ENCODE results near the gene CORO2B.
"Not testable (repeated sequence)": the region's sequence is repeated elsewhere in the genome, so short reads cannot be mapped to it uniquely, and the experiment has no call there.

The CORO2B gene

GRCh38 chr15:68644996-68645395 is 66.2 kb downstream of the CORO2B start:
- H3K27me3 ChIP-seq (ENCODE audit: control insufficient read depth, insufficient read depth, low read length) = no peaks in the 10 kb centered on the region
- no peaks in the 10 kb centered on the region for H3K4me1 ChIP-seq (ENCODE audit: control insufficient read depth, insufficient read depth, low read length)
- no peak overlapping the region for H3K4me3 ChIP-seq (ENCODE audit: low read length)
- H3K9ac ChIP-seq (ENCODE audit: low read length) = no peak overlapping the region
- no peak overlapping the region for H3K27ac ChIP-seq (ENCODE audit: low read depth, low read length)
- H3K36me3 ChIP-seq (ENCODE audit: control insufficient read depth, insufficient read depth, low read length) = no peaks in the 10 kb centered on the region

- no peak overlapping the region for H3K27ac ChIP-seq (ENCODE audit: low read depth, low read length)
- no peak overlapping the region for H3K9ac ChIP-seq (ENCODE audit: low read length)
- H3K4me3 ChIP-seq (ENCODE audit: low read length) = no peak overlapping the region
Observed at GRCh38 chr15:68646156-68646555, 67.4 kb downstream of the CORO2B start.

GRCh38 chr15:68646696-68647095 is 67.9 kb downstream of the CORO2B start:
- H3K9ac ChIP-seq (ENCODE audit: low read length) = no peak overlapping the region
- H3K36me3 ChIP-seq (ENCODE audit: control insufficient read depth, insufficient read depth, low read length) = no peaks in the 10 kb centered on the region

More at GRCh38 chr15:68646156-68646555, 67.4 kb downstream of the CORO2B start:
- H3K36me3 ChIP-seq (ENCODE audit: control insufficient read depth, insufficient read depth, low read length) = no peaks in the 10 kb centered on the region
- H3K4me1 ChIP-seq (ENCODE audit: control insufficient read depth, insufficient read depth, low read length) = no peaks in the 10 kb centered on the region
- no peaks in the 10 kb centered on the region for H3K27me3 ChIP-seq (ENCODE audit: control insufficient read depth, insufficient read depth, low read length)

GRCh38 chr15:68647361-68647760 is 68.6 kb downstream of the CORO2B start:
- not testable (repeated sequence) for H3K9ac ChIP-seq (ENCODE audit: low read length); H3K27me3 ChIP-seq (ENCODE audit: control insufficient read depth, insufficient read depth, low read length); H3K36me3 ChIP-seq (ENCODE audit: control insufficient read depth, insufficient read depth, low read length); H3K27ac ChIP-seq (ENCODE audit: low read depth, low read length); H3K4me3 ChIP-seq (ENCODE audit: low read length); H3K4me1 ChIP-seq (ENCODE audit: control insufficient read depth, insufficient read depth, low read length)

More at GRCh38 chr15:68646696-68647095, 67.9 kb downstream of the CORO2B start:
- Histone ChIP-seq H3K4me3 (ENCODE audit: low read length) (no peak overlapping the region), H3K27ac (ENCODE audit: low read depth, low read length) (no peak overlapping the region), H3K27me3 (ENCODE audit: control insufficient read depth, insufficient read depth, low read length) (no peaks in the 10 kb centered on the region), H3K4me1 (ENCODE audit: control insufficient read depth, insufficient read depth, low read length) (no peaks in the 10 kb centered on the region)

- Histone ChIP-seq H3K27ac (ENCODE audit: low read depth, low read length) (no peak overlapping the region), H3K27me3 (ENCODE audit: control insufficient read depth, insufficient read depth, low read length) (no peaks in the 10 kb centered on the region), H3K4me3 (ENCODE audit: low read length) (no peak overlapping the region), H3K4me1 (ENCODE audit: control insufficient read depth, insufficient read depth, low read length) (no peaks in the 10 kb centered on the region), H3K9ac (ENCODE audit: low read length) (no peak overlapping the region), H3K36me3 (ENCODE audit: control insufficient read depth, insufficient read depth, low read length) (no peaks in the 10 kb centered on the region)
Observed at GRCh38 chr15:68650901-68651709, 72.3 kb downstream of the CORO2B start.

- H3K27me3 ChIP-seq (ENCODE audit: control insufficient read depth, insufficient read depth, low read length) = no peaks in the 10 kb centered on the region
- no peaks in the 10 kb centered on the region for H3K36me3 ChIP-seq (ENCODE audit: control insufficient read depth, insufficient read depth, low read length)
- no peak overlapping the region for H3K9ac ChIP-seq (ENCODE audit: low read length)
- no peak overlapping the region for H3K27ac ChIP-seq (ENCODE audit: low read depth, low read length)
- H3K4me3 ChIP-seq (ENCODE audit: low read length) = no peak overlapping the region
- no peaks in the 10 kb centered on the region for H3K4me1 ChIP-seq (ENCODE audit: control insufficient read depth, insufficient read depth, low read length)
Observed at GRCh38 chr15:68651916-68652525, 73.2 kb downstream of the CORO2B start.

- no peaks in the 10 kb centered on the region for H3K27me3 ChIP-seq (ENCODE audit: control insufficient read depth, insufficient read depth, low read length)
- H3K4me1 ChIP-seq (ENCODE audit: control insufficient read depth, insufficient read depth, low read length) = no peaks in the 10 kb centered on the region
- H3K4me3 ChIP-seq (ENCODE audit: low read length) = no peak overlapping the region
- H3K36me3 ChIP-seq (ENCODE audit: control insufficient read depth, insufficient read depth, low read length) = no peaks in the 10 kb centered on the region
- no peak overlapping the region for H3K27ac ChIP-seq (ENCODE audit: low read depth, low read length)
- H3K9ac ChIP-seq (ENCODE audit: low read length) = no peak overlapping the region
Observed at GRCh38 chr15:68653031-68653635, 74.3 kb downstream of the CORO2B start.

- Histone ChIP-seq H3K27me3 (ENCODE audit: control insufficient read depth, insufficient read depth, low read length) (no peaks in the 10 kb centered on the region), H3K27ac (ENCODE audit: low read depth, low read length) (no peak overlapping the region), H3K4me1 (ENCODE audit: control insufficient read depth, insufficient read depth, low read length) (no peaks in the 10 kb centered on the region), H3K9ac (ENCODE audit: low read length) (no peak overlapping the region), H3K4me3 (ENCODE audit: low read length) (no peak overlapping the region), H3K36me3 (ENCODE audit: control insufficient read depth, insufficient read depth, low read length) (no peaks in the 10 kb centered on the region)
Observed at GRCh38 chr15:68653801-68654200, 75.0 kb downstream of the CORO2B start.

GRCh38 chr15:68654786-68655560 is 76.2 kb downstream of the CORO2B start:
- Histone ChIP-seq H3K4me1 (ENCODE audit: control insufficient read depth, insufficient read depth, low read length) (no peaks in the 10 kb centered on the region), H3K9ac (ENCODE audit: low read length) (no peak overlapping the region), H3K36me3 (ENCODE audit: control insufficient read depth, insufficient read depth, low read length) (no peaks in the 10 kb centered on the region), H3K27me3 (ENCODE audit: control insufficient read depth, insufficient read depth, low read length) (no peaks in the 10 kb centered on the region), H3K4me3 (ENCODE audit: low read length) (no peak overlapping the region), H3K27ac (ENCODE audit: low read depth, low read length) (no peak overlapping the region)

GRCh38 chr15:68655686-68656437 is 77.1 kb downstream of the CORO2B start:
- H3K4me3 ChIP-seq (ENCODE audit: low read length) = no peak overlapping the region
- no peaks in the 10 kb centered on the region for H3K27me3 ChIP-seq (ENCODE audit: control insufficient read depth, insufficient read depth, low read length)
- H3K9ac ChIP-seq (ENCODE audit: low read length) = no peak overlapping the region
- H3K27ac ChIP-seq (ENCODE audit: low read depth, low read length) = no peak overlapping the region
- no peaks in the 10 kb centered on the region for H3K4me1 ChIP-seq (ENCODE audit: control insufficient read depth, insufficient read depth, low read length)
- H3K36me3 ChIP-seq (ENCODE audit: control insufficient read depth, insufficient read depth, low read length) = no peaks in the 10 kb centered on the region

GRCh38 chr15:68656438-68656739 is 77.6 kb downstream of the CORO2B start:
- H3K4me3 ChIP-seq (ENCODE audit: low read length) = no peak overlapping the region
- no peak overlapping the region for H3K27ac ChIP-seq (ENCODE audit: low read depth, low read length)
- no peaks in the 10 kb centered on the region for H3K36me3 ChIP-seq (ENCODE audit: control insufficient read depth, insufficient read depth, low read length)
- no peak overlapping the region for H3K9ac ChIP-seq (ENCODE audit: low read length)
- H3K4me1 ChIP-seq (ENCODE audit: control insufficient read depth, insufficient read depth, low read length) = no peaks in the 10 kb centered on the region
- no peaks in the 10 kb centered on the region for H3K27me3 ChIP-seq (ENCODE audit: control insufficient read depth, insufficient read depth, low read length)

GRCh38 chr15:68658151-68658550 is 79.4 kb downstream of the CORO2B start:
- Histone ChIP-seq H3K9ac (ENCODE audit: low read length) (no peak overlapping the region), H3K27me3 (ENCODE audit: control insufficient read depth, insufficient read depth, low read length) (no peaks in the 10 kb centered on the region), H3K36me3 (ENCODE audit: control insufficient read depth, insufficient read depth, low read length) (no peaks in the 10 kb centered on the region), H3K27ac (ENCODE audit: low read depth, low read length) (no peak overlapping the region), H3K4me3 (ENCODE audit: low read length) (no peak overlapping the region), H3K4me1 (ENCODE audit: control insufficient read depth, insufficient read depth, low read length) (no peaks in the 10 kb centered on the region)
